Liver (tissue), 3 donors: ENCODE results near the gene GRK1.

Source experiments
- GABPA ChIP-seq, 2 donors: IDR thresholded peaks in 1 of 2; conservative IDR thresholded peaks in 1 of 2; 2 replicates each; pipeline ENCODE4 v1.6.1; 2016; ENCODE audit warnings: antibody characterized with exemption in 2 of 2, mild to moderate bottlenecking in 1 of 2, moderate library complexity in 1 of 2
- TF ChIP-seq, protein P1 (sequence below): fragments of 150-350 bp; IDR thresholded peaks from 2 replicates; pipeline ENCODE4 v1.5.1; 2017; ENCODE audit warnings: improper control_type of control experiment, low read depth, low read length; ENCODE audit not compliant: missing input control
- donor health status: healthy.
- donor health status: healthy.

DNA sequence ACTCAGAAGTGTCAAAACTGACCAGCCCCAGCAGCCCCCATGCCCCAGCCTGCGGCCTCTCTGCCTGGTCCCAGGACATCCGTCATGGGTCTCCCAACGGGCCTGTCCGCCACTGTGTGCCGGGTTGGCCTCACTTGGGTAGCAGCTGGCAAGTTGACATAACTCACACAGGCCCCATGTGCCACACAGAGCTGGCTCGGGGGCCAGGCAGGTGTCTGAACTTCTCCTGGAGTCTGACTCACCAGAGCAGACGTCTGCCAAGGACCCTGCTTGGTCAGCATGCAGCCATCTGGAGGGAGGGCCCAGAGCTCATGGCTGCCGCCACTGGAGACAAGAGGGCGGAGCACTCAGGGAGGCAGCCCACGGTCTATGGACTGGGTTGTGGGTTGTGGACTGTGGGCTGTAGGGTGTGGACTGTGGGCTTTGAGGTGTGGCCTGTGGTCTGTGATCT is 60.0 kb downstream of the GRK1 start:
- TF ChIP-seq, protein P1, sequence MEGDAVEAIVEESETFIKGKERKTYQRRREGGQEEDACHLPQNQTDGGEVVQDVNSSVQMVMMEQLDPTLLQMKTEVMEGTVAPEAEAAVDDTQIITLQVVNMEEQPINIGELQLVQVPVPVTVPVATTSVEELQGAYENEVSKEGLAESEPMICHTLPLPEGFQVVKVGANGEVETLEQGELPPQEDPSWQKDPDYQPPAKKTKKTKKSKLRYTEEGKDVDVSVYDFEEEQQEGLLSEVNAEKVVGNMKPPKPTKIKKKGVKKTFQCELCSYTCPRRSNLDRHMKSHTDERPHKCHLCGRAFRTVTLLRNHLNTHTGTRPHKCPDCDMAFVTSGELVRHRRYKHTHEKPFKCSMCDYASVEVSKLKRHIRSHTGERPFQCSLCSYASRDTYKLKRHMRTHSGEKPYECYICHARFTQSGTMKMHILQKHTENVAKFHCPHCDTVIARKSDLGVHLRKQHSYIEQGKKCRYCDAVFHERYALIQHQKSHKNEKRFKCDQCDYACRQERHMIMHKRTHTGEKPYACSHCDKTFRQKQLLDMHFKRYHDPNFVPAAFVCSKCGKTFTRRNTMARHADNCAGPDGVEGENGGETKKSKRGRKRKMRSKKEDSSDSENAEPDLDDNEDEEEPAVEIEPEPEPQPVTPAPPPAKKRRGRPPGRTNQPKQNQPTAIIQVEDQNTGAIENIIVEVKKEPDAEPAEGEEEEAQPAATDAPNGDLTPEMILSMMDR = no peak
- no peak for TF ChIP-seq GABPA (IDR thresholded peaks at IDR 0.05 in 1 of 2, conservative IDR thresholded peaks at IDR 0.05 in 1 of 2)
